Endothelial cell of umbilical vein (primary cell): ENCODE measurements around the gene RIMBP2. TPM values are rescaled to one million over a fixed set of nuclear protein-coding genes. Genes with fewer than 3 reads are reported as not detected.

Experiments
- BruUV-seq: library from RNA; stranded (reverse); fragments of 400-500 nt; replicated peaks from 2 replicates; lab custom pipeline; 2021; lab: Mats Ljungman, UMichigan
- CTCF ChIA-PET: fragments of 300-600, 350-600 bp; sonication (Branson Sonifier 250); formaldehyde crosslinking; loops from one replicate; lab custom pipeline; 2021; ENCODE audit warnings: antibody characterized with exemption, inconsistent platforms; lab: Charles Lee
- POLR2A ChIA-PET: fragments of 300-600, 350-600 bp; sonication (Branson Sonifier 250); formaldehyde crosslinking; loops from one replicate; lab custom pipeline; 2021; ENCODE audit warnings: antibody characterized with exemption, inconsistent platforms; lab: Charles Lee
- DNase-seq: peaks from one replicate; pipeline ENCODE4 v3.0.0-alpha.2; 2011; ENCODE audit warnings: low read depth, low spot score
- FAIRE-seq: peaks from 2 replicates; lab custom pipeline; 2011; peaks lifted over from hg19 to GRCh38; lab: Jason Lieb, UNC
- H2AFZ ChIP-seq: 2 replicates; pipeline ENCODE4 v1.6.0; 2012; ENCODE audit warnings: low read depth, low read length, control low read depth, inconsistent platforms
- H3K27ac ChIP-seq: 2 replicates; pipeline ENCODE4 v1.5.1; 2011; ENCODE audit warnings: low read depth, mild to moderate bottlenecking, control low read depth, low read length, moderate library complexity; ENCODE audit not compliant: insufficient read depth
- H3K27me3 ChIP-seq, 2 experiments: 2 replicates each; pipeline versions ENCODE4 v1.6.0 to v1.6.1; 2011; ENCODE audit warnings: low read length in 2 of 2, mixed read lengths in 1 of 2; ENCODE audit not compliant: control insufficient read depth in 2 of 2, insufficient read depth in 2 of 2
- H3K36me3 ChIP-seq, 2 experiments: 2 replicates in 1 of 2; 3 replicates in 1 of 2; pipeline ENCODE4 v1.5.1; 2011; ENCODE audit warnings: low read length in 2 of 2, mild to moderate bottlenecking in 1 of 2, moderate library complexity in 1 of 2; ENCODE audit not compliant: control insufficient read depth in 2 of 2, insufficient read depth in 2 of 2; ENCODE audit errors: extremely low read depth in 1 of 2
- H3K4me1 ChIP-seq: 3 replicates; pipeline ENCODE4 v1.5.1; 2011; ENCODE audit warnings: mild to moderate bottlenecking, low read length; ENCODE audit not compliant: control insufficient read depth, insufficient read depth; ENCODE audit errors: extremely low read depth
- H3K4me2 ChIP-seq: 2 replicates; pipeline ENCODE4 v1.6.1; 2011; ENCODE audit warnings: low read length, control low read depth, mixed read lengths; ENCODE audit not compliant: insufficient read depth
- H3K4me3 ChIP-seq, 3 experiments: fragments of 200-600 bp in 1 of 3; sonication (generic), shearing (Covaris generic) in 1 of 3; replicated peaks in 1 of 3; 2 replicates each; pipeline ENCODE4 v1.5.1; 2011 to 2016; ENCODE audit warnings: control low read depth in 3 of 3, low read length in 3 of 3, mild to moderate bottlenecking in 2 of 3, inconsistent platforms in 1 of 3, low read depth in 1 of 3, moderate library complexity in 1 of 3; ENCODE audit not compliant: insufficient read depth in 1 of 3
- H3K79me2 ChIP-seq: 2 replicates; pipeline ENCODE4 v1.6.0; 2012; ENCODE audit warnings: low read length, inconsistent platforms; ENCODE audit not compliant: control insufficient read depth, insufficient read depth
- H3K9ac ChIP-seq: replicated peaks from 2 replicates; pipeline ENCODE3; 2011; ENCODE audit warnings: low read length, control low read depth; ENCODE audit not compliant: insufficient read depth; ENCODE audit errors: extremely low read depth
- H3K9me1 ChIP-seq: replicated peaks from 3 replicates; pipeline ENCODE4 v1.6.0; 2011; ENCODE audit warnings: mild to moderate bottlenecking, low read length; ENCODE audit not compliant: control insufficient read depth, insufficient read depth; ENCODE audit errors: extremely low read depth
- H3K9me3 ChIP-seq: replicated peaks from 2 replicates; pipeline ENCODE4 v1.5.1; 2012; ENCODE audit warnings: low read length, inconsistent platforms; ENCODE audit not compliant: control insufficient read depth, insufficient read depth
- H4K20me1 ChIP-seq: replicated peaks from 2 replicates; pipeline ENCODE3; 2011; ENCODE audit warnings: mild to moderate bottlenecking, low read length; ENCODE audit not compliant: control insufficient read depth, insufficient read depth; ENCODE audit errors: extremely low read depth
- CTCF ChIP-seq, 2 donors: IDR thresholded peaks; 1 replicate in 1 of 2; 2 replicates in 1 of 2; pipeline ENCODE4 v1.5.1; 2011; ENCODE audit warnings: low read length in 2 of 2, mild to moderate bottlenecking in 2 of 2, moderate library complexity in 2 of 2, control low read depth in 1 of 2, inconsistent platforms in 1 of 2, low read depth in 1 of 2; ENCODE audit not compliant: insufficient read depth in 1 of 2; ENCODE audit errors: extremely low read depth in 1 of 2
- EZH2 ChIP-seq: IDR thresholded peaks from 2 replicates; pipeline ENCODE4 v1.6.1; 2012; ENCODE audit warnings: borderline replicate concordance, low read depth, mild to moderate bottlenecking, moderate library complexity, low read length, inconsistent platforms; ENCODE audit not compliant: severe bottlenecking
- FOS ChIP-seq: IDR thresholded peaks from 2 replicates; pipeline ENCODE4 v1.6.1; 2011; ENCODE audit warnings: mild to moderate bottlenecking, low read length, moderate library complexity, borderline replicate concordance; ENCODE audit not compliant: insufficient read depth
- POLR2AphosphoS5 ChIP-seq: IDR thresholded peaks from 2 replicates; pipeline ENCODE4 v1.6.1; 2012; ENCODE audit warnings: low read depth, mild to moderate bottlenecking, control low read depth, low read length, moderate library complexity; ENCODE audit not compliant: insufficient read depth
- dilution Hi-C: fragments of 300-500 bp; cut with MboI; formaldehyde crosslinking; loops from one replicate; pipeline ENCODE4 v1.15.0; 2019; ENCODE audit warnings: low sequenced_read_pairs; ENCODE audit not compliant: extremely low pct_ligation_motif_present
- intact Hi-C: fragments of 100-400 bp; cut with micrococcal nuclease; formaldehyde crosslinking; loops from one replicate; pipeline ENCODE4 v1.10.0; 2022
- polyA plus RNA-seq, 4 experiments: library from polyadenylated mRNA; depleted of rRNA in 3 of 4; stranded (reverse) in 3 of 4; unstranded in 1 of 4; fragments of >200 nt; gene quantifications; 2 replicates each; pipeline versions ENCODE4 v1.2.1 to v1.2.3, GENCODE V29; 2011 to 2012; ENCODE audit warnings: missing spikeins in 1 of 4
- total RNA-seq: library from RNA; stranded (reverse); gene quantifications from 2 replicates; pipeline ENCODE4 v1.2.3, GENCODE V29; 2021

Gene RIMBP2
- total and polyA plus RNA-seq, 2 donors (not counting 3 experiments of a cell fraction or from before 2014, with no cell fraction given), result 0.04 TPM; not detected in 1

GRCh38 chr12:130521375-130522124 is 194.5 kb downstream of the RIMBP2 start:
- H3K4me2 ChIP-seq, result no peak overlapping the region
- H2AFZ ChIP-seq, result no peak overlapping the region
- no peak for TF ChIP-seq POLR2AphosphoS5
- dilution Hi-C loops (no loop called here), intact Hi-C loops (no loop called here)
- ChIA-PET CTCF (no interaction called here), POLR2A (no interaction called here)
- no peaks in the 10 kb centered on the region for H3K79me2 ChIP-seq
- FAIRE-seq (no peak), DNase-seq (no peak)
- no peak overlapping the region for H3K27ac ChIP-seq
- H4K20me1 ChIP-seq, result no peaks in the 10 kb centered on the region
- no TSS peak for BruUV-seq
- no peak overlapping the region for H3K4me3 ChIP-seq
- no peak overlapping the region for H3K9ac ChIP-seq
- H3K27me3 ChIP-seq, result no peaks in the 10 kb centered on the region
- H3K9me1 ChIP-seq, result no peaks in the 10 kb centered on the region
- H3K4me1 ChIP-seq, result no peaks in the 10 kb centered on the region
- H3K9me3 ChIP-seq, result peaks cover 7% of the 10 kb centered on the region
- H3K36me3 ChIP-seq, result no peaks in the 10 kb centered on the region

- DNase-seq (no peak), FAIRE-seq (no peak)
- POLR2A ChIA-PET, result no interaction called here
- dilution Hi-C loops, result no loop called here
- Histone ChIP-seq H3K9me1 (no peaks in the 10 kb centered on the region), H3K4me3 (no peak overlapping the region), H3K9ac (no peak overlapping the region), H3K4me1 (no peaks in the 10 kb centered on the region), H4K20me1 (no peaks in the 10 kb centered on the region), H2AFZ (no peak overlapping the region), H3K27ac (no peak overlapping the region), H3K27me3 (no peaks in the 10 kb centered on the region), H3K79me2 (no peaks in the 10 kb centered on the region), H3K36me3 (no peaks in the 10 kb centered on the region), H3K9me3 (peaks cover 8% of the 10 kb centered on the region), H3K4me2 (no peak overlapping the region)
- BruUV-seq, result no TSS peak
- CTCF ChIA-PET, result no interaction called here
- intact Hi-C loops, result no loop called here
- no peak for TF ChIP-seq POLR2AphosphoS5
- TF ChIP-seq CTCF (IDR thresholded peaks at IDR 0.05; ENCODE audit: extremely low read depth in 1 of 2, insufficient read depth in 1 of 2, low read depth in 1 of 2, low read length in 2 of 2), result no peak
- no peak for TF ChIP-seq FOS
- no peak for TF ChIP-seq EZH2
Observed at GRCh38 chr12:130520784-130521183, 195.3 kb downstream of the RIMBP2 start.
